ENCODE measurements around the gene TENM3. TPM values are rescaled to one million over a fixed set of nuclear protein-coding genes. Genes with fewer than 3 reads are reported as not detected.

The TENM3 gene
- total and polyA plus RNA-seq, 3 donors from 2014 or later, result 10.9 to 42.7 (median 42.2) TPM

- TF ChIP-seq POLR2A (IDR thresholded peaks at IDR 0.05), result no peak
- TF ChIP-seq, protein P1, sequence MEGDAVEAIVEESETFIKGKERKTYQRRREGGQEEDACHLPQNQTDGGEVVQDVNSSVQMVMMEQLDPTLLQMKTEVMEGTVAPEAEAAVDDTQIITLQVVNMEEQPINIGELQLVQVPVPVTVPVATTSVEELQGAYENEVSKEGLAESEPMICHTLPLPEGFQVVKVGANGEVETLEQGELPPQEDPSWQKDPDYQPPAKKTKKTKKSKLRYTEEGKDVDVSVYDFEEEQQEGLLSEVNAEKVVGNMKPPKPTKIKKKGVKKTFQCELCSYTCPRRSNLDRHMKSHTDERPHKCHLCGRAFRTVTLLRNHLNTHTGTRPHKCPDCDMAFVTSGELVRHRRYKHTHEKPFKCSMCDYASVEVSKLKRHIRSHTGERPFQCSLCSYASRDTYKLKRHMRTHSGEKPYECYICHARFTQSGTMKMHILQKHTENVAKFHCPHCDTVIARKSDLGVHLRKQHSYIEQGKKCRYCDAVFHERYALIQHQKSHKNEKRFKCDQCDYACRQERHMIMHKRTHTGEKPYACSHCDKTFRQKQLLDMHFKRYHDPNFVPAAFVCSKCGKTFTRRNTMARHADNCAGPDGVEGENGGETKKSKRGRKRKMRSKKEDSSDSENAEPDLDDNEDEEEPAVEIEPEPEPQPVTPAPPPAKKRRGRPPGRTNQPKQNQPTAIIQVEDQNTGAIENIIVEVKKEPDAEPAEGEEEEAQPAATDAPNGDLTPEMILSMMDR (IDR thresholded peaks at IDR 0.05), result no peak
- no peak overlapping the region for H3K27ac ChIP-seq
- no peaks in the 10 kb centered on the region for H3K36me3 ChIP-seq (ENCODE audit: low read depth, missing control alignments)
- no peaks in the 10 kb centered on the region for H3K27me3 ChIP-seq
- WGBS, 2 donors, result 61% methylated on average over 7 of the region's 7 CpGs
- no peak for DNase-seq
- H3K4me3 ChIP-seq, result no peak overlapping the region
- no peaks in the 10 kb centered on the region for H3K9me3 ChIP-seq
- intact Hi-C loops (cut with DNase I; ENCODE audit: low total_unique reads), result no loop called here
- H3K4me1 ChIP-seq, result no peaks in the 10 kb centered on the region
These were observed 311.5 kb downstream of the TENM3 start for GRCh38 chr4:182554736-182555135.

GRCh38 chr4:182555997-182556418 is 312.8 kb downstream of the TENM3 start:
- Histone ChIP-seq H3K36me3 (ENCODE audit: low read depth, missing control alignments) (no peaks in the 10 kb centered on the region), H3K4me1 (no peaks in the 10 kb centered on the region), H3K4me3 (no peak overlapping the region), H3K9me3 (no peaks in the 10 kb centered on the region), H3K27ac (no peak overlapping the region), H3K27me3 (no peaks in the 10 kb centered on the region)
- WGBS, 2 donors, result 69 to 71% methylated on average over 1 of the region's 1 CpG
- TF ChIP-seq POLR2A (IDR thresholded peaks at IDR 0.05), result no peak
- DNase-seq, result no peak
- intact Hi-C loops (cut with DNase I; ENCODE audit: low total_unique reads), result no loop called here

DNA sequence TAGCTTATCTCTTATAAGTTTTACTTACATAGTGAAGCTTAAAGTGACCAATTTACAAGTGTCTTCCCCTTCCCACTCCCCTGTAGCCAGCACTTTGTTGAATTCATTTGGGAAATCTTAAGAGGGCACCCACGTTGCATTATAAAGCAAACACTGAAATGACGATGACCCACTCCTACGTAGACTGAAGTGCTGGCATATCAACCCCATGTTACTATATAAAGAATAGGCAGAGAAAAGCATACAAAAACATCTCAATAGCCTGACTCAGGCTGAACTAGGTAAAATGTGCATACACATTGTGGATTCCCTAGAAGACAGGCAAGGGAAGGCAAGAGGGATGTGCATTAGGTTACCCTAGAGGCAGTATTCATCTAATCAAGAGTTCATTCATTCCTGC is 313.4 kb downstream of the TENM3 start:
- Histone ChIP-seq H3K27ac (no peak overlapping the region), H3K4me1 (no peaks in the 10 kb centered on the region), H3K4me3 (no peak overlapping the region), H3K27me3 (no peaks in the 10 kb centered on the region), H3K36me3 (ENCODE audit: low read depth, missing control alignments) (no peaks in the 10 kb centered on the region), H3K9me3 (no peaks in the 10 kb centered on the region)
- DNase-seq, result no peak
- TF ChIP-seq, protein P1 (IDR thresholded peaks at IDR 0.05), result no peak
- TF ChIP-seq POLR2A (IDR thresholded peaks at IDR 0.05), result no peak
- intact Hi-C loops (cut with DNase I; ENCODE audit: low total_unique reads), result no loop called here
- WGBS, 2 donors, result 82 to 94% methylated on average over 3 of the region's 3 CpGs

- Histone ChIP-seq H3K27ac (no peak overlapping the region), H3K9me3 (no peaks in the 10 kb centered on the region), H3K36me3 (ENCODE audit: low read depth, missing control alignments) (no peaks in the 10 kb centered on the region), H3K4me1 (no peaks in the 10 kb centered on the region), H3K4me3 (no peak overlapping the region), H3K27me3 (no peaks in the 10 kb centered on the region)
- WGBS, 2 donors, result 61 to 75% methylated on average over 4 of the region's 4 CpGs
- TF ChIP-seq, protein P1 (IDR thresholded peaks at IDR 0.05), result no peak
- no peak for TF ChIP-seq POLR2A (IDR thresholded peaks at IDR 0.05)
- intact Hi-C loops (cut with DNase I; ENCODE audit: low total_unique reads), result no loop called here
- no peak for DNase-seq
These were observed 317.2 kb downstream of the TENM3 start for GRCh38 chr4:182560358-182560757.

DNA sequence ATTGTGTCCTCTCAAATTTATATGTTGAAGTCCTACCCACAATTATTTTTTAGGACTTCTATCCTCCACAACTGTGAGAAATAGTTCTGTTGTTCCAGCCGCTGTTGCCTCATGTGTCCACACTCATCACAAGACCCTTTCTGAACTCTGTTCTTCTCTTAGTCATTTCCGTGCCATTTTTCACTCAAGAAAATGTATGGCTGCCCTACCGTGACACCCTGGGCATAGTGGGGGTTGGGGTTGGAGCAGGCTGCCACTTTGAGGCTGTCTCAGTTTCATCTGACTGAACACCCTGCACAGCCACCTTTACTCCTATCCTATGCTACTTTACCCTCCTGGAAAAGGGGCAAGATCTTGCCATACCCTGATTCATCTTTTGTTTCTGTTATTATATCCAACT is 319.1 kb downstream of the TENM3 start:
- H3K9me3 ChIP-seq, result no peaks in the 10 kb centered on the region
- WGBS, 2 donors, result 92 to 98% methylated on average over 3 of the region's 3 CpGs
- H3K4me1 ChIP-seq, result no peaks in the 10 kb centered on the region
- no peaks in the 10 kb centered on the region for H3K36me3 ChIP-seq (ENCODE audit: low read depth, missing control alignments)
- no peak for DNase-seq
- H3K27me3 ChIP-seq, result no peaks in the 10 kb centered on the region
- H3K27ac ChIP-seq, result no peak overlapping the region
- TF ChIP-seq POLR2A (IDR thresholded peaks at IDR 0.05), result no peak
- TF ChIP-seq, protein P1 (IDR thresholded peaks at IDR 0.05), result no peak
- intact Hi-C loops (cut with DNase I; ENCODE audit: low total_unique reads), result no loop called here
- no peak overlapping the region for H3K4me3 ChIP-seq

Measured in testis (tissue), 3 donors.